Activated CD8-positive, alpha-beta T cell treated with anti-CD3 and anti-CD28 coated beads, Interleukin-2, amount 10 ng/mL, durations not matched to agents 7 days and 5 days (primary cell): ENCODE measurements around the gene HARBI1. TPM values are rescaled to one million over a fixed set of nuclear protein-coding genes. Genes with fewer than 3 reads are reported as not detected.

ENCODE experiments used
- ATAC-seq: fragments of 150-1000 bp; cut with Tn5 transposase; one replicate; pipeline ENCODE4 v1.10.0; 2021; ENCODE audit warnings: moderate library complexity
- CTCF ChIA-PET: fragments of 350-600 bp; sonication (Branson Sonifier 250); formaldehyde crosslinking; loops from one replicate; lab custom pipeline; 2021; ENCODE audit warnings: antibody characterized with exemption; lab: Charles Lee
- POLR2A ChIA-PET: fragments of 350-600 bp; sonication (Branson Sonifier 250); formaldehyde crosslinking; loops from one replicate; lab custom pipeline; 2021; ENCODE audit warnings: antibody characterized with exemption; lab: Charles Lee
- DNase-seq: peaks from one replicate; pipeline ENCODE4 v3.0.0-alpha.2; 2020
- H3K27ac Mint-ChIP-seq: one replicate; pipeline ENCODE4 v1.8.0; 2021; ENCODE audit warnings: mild to moderate bottlenecking, mixed read lengths
- H3K27me3 Mint-ChIP-seq: one replicate; pipeline ENCODE4 v1.8.0; 2021; ENCODE audit warnings: low read depth, mixed read lengths
- H3K36me3 Mint-ChIP-seq: one replicate; pipeline ENCODE4 v1.8.0; 2021; ENCODE audit warnings: low read depth, mixed read lengths
- H3K4me1 Mint-ChIP-seq: one replicate; pipeline ENCODE4 v1.8.0; 2021; ENCODE audit warnings: low read depth, mixed read lengths
- H3K4me3 Mint-ChIP-seq: one replicate; pipeline ENCODE4 v1.8.0; 2021; ENCODE audit warnings: mild to moderate bottlenecking, mixed read lengths
- H3K9me3 Mint-ChIP-seq: one replicate; pipeline ENCODE4 v1.8.0; 2022; ENCODE audit warnings: mixed read lengths; ENCODE audit not compliant: insufficient read depth
- total RNA-seq, 2 experiments: library from RNA; stranded (reverse); gene quantifications; one replicate each; pipeline ENCODE4 v1.2.3, GENCODE V29; 2021

Gene HARBI1
- total RNA-seq, 2 experiments from 2014 or later = 5.0 to 6.7 TPM

DNA sequence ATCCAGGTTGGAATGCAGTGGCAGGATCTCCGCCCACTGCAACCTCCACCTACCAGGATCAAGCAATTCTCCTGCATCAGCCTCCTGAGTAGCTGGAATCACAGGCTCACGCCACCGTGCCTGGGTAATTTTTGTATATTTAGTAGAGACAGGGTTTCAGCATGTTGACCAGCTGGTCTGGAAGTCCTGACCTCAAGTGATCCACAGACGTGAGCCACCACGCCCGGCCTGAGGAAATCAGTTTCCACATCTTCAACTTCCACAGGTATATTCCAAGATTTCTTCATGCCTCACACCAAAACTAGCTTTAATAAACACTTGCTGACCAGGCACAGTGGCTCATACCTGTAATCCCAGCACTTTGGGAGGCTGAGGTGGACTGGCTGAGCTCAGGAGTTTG lies 7.6 kb downstream of the HARBI1 start:
- Mint-ChIP-seq H3K9me3 (no peaks in the 10 kb centered on the region), H3K27me3 (no peaks in the 10 kb centered on the region), H3K4me1 (peaks cover 8% of the 10 kb centered on the region), H3K36me3 (no peaks in the 10 kb centered on the region), H3K4me3 (no peak overlapping the region), H3K27ac (no peak overlapping the region)
- no peak for ATAC-seq
- CTCF ChIA-PET = no interaction called here
- POLR2A ChIA-PET = no interaction called here
- no peak for DNase-seq

DNA sequence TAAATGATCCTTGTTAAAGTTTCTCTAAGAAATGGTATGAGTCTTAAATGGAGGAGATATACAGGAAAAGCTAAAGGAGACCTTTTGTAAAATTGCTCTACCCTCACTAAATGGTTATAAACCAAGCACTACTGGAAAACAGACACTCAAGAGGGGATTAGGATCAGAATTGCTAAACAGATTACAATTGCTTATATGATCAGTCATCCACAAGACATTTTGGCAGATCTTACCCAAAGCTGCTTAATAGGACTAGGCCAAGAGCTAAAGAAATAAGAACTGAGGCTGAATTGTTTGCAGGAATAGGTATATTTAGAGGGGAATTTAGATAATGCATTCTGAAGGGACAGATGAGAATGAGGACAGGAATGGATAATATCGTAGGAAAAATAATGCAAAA lies 9.5 kb downstream of the HARBI1 start:
- Mint-ChIP-seq H3K9me3 (no peaks in the 10 kb centered on the region), H3K27ac (no peak overlapping the region), H3K4me3 (no peak overlapping the region), H3K36me3 (no peaks in the 10 kb centered on the region), H3K27me3 (no peaks in the 10 kb centered on the region), H3K4me1 (peaks cover 8% of the 10 kb centered on the region)
- ATAC-seq (no peak), DNase-seq (no peak)
- POLR2A ChIA-PET = interaction anchor here (1.6 to 1.7 kb wide), 2 partner anchors 10 to 14 kb away, joined by 6 to 7 read pairs; partner anchors contain the start of genes AMBRA1, ATG13 and HARBI1
- CTCF ChIA-PET = interaction anchor here (1.3 to 2.4 kb wide), 2 partner anchors 9 to 10 kb away, joined by 3 to 7 read pairs; partner anchors contain the start of genes ATG13 and HARBI1

DNA sequence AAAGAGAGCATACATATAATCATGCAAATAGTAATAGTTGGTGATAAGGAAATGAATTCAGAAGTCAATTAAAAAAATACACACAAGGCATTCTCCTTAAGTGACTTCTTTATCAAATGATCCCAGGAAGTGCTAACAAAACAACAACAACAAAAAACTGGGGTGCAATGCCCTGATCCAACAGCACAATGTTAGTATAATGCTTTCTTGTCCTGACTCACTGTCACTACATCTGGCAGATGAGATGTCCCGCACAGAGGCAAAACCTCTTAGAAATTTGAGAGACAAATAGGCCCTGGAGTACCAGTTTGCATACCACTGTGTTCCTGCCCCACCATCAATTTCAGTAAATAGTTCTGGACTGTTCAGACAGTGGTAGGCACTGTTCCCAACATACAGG lies 12.2 kb downstream of the HARBI1 start:
- no peak for ATAC-seq
- ChIA-PET POLR2A (no interaction called here), CTCF (no interaction called here)
- no peak for DNase-seq
- H3K27ac Mint-ChIP-seq = peak overlapping the region; percentile 49
- no peak overlapping the region for H3K4me3 Mint-ChIP-seq
- no peaks in the 10 kb centered on the region for H3K9me3 Mint-ChIP-seq
- H3K27me3 Mint-ChIP-seq = no peaks in the 10 kb centered on the region
- no peaks in the 10 kb centered on the region for H3K4me1 Mint-ChIP-seq
- H3K36me3 Mint-ChIP-seq = no peaks in the 10 kb centered on the region

DNA sequence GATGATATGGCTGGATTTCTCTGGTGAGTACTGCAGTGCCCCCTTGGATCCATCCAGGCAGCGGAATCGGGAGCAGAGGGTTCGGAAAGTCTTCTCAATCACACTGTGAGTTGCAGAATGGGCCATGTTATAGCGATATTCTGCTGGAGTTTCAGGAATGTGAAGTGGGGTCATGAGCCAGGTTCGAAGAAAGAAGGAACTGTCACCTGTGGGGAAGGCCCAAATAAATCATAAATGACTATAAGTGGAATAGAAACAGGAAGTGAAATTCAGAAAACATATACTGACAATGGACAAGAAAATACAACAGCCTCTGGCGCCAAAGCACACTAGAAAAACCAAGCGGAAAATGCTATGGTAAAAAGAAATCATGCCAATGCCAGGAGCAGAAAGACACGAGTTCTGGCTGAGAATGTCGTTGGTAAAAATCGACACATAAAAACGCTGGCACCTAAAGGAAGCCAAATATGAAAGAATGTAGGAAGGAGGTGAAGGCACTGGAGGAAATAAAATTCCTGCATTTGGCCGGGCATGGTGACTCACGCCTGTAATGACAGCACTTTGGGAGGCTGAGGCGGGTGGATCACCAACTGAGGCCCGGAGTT lies 13.2 kb downstream of the HARBI1 start:
- CTCF ChIA-PET = no interaction called here
- ATAC-seq = no peak
- no peak overlapping the region for H3K27ac Mint-ChIP-seq
- no peaks in the 10 kb centered on the region for H3K9me3 Mint-ChIP-seq
- H3K27me3 Mint-ChIP-seq = no peaks in the 10 kb centered on the region
- H3K36me3 Mint-ChIP-seq = no peaks in the 10 kb centered on the region
- no peak overlapping the region for H3K4me3 Mint-ChIP-seq
- POLR2A ChIA-PET = no interaction called here
- no peak for DNase-seq
- H3K4me1 Mint-ChIP-seq = no peaks in the 10 kb centered on the region

DNA sequence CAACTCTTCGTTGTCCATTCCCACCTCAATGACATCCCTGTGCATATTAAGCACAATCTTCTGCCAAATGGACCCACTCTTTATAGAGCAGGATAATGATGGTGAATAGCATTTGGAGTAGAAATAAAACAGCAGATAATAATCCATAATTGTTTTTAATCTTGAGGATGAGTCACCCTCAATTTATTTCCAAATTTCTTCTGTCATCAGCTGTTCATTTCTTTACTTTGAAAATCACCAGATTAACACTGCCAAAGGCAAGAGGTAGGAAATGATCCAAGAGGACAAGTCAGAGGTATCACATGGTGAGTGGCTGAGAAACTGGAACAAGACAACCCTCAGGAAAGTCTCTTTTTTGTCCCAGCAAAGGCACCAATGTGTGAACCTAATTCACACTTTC lies 15.9 kb downstream of the HARBI1 start:
- H3K27me3 Mint-ChIP-seq = no peaks in the 10 kb centered on the region
- POLR2A ChIA-PET = no interaction called here
- H3K27ac Mint-ChIP-seq = no peak overlapping the region
- peaks cover 1% of the 10 kb centered on the region for H3K36me3 Mint-ChIP-seq
- no peak for DNase-seq
- no peak overlapping the region for H3K4me3 Mint-ChIP-seq
- H3K9me3 Mint-ChIP-seq = no peaks in the 10 kb centered on the region
- H3K4me1 Mint-ChIP-seq = peaks cover 12% of the 10 kb centered on the region
- no peak for ATAC-seq
- CTCF ChIA-PET = no interaction called here

DNA sequence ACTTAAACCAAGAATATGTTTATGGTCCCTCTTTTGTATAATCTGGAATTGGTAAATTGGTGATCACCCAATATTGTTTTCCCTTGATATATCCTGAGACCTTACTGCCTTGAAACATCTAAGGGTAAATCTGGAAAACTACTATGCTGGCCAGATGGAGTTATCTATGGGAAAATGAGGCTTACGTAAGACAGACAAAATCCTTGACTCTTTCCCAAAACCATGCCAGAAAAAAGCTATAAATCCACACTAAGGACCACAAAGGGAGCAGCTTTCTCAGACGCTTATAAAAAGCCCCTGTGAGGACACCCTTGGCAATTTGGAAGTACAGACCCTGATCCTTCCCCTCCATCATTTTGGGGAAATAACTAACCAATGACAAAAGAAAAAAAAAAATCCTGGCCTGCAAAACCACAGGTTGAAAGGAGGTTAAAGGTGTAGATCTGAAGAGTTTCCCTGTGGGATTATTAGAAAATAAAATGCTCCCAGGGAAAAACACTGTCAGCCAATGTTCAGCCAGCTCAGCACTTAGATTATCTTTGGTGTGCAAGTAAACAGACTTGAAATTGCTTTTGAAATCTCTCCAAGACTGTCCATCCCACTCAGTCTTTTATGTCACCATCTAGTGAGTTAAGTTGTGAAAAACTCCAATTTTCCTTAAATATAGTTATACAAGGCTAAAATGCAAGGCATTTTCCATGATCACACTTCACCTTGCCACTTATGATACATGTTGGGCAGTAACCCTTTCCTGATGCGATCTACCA lies 16.6 kb downstream of the HARBI1 start:
- DNase-seq = no peak
- H3K36me3 Mint-ChIP-seq = peaks cover 1% of the 10 kb centered on the region
- H3K9me3 Mint-ChIP-seq = no peaks in the 10 kb centered on the region
- no peak overlapping the region for H3K4me3 Mint-ChIP-seq
- H3K27me3 Mint-ChIP-seq = no peaks in the 10 kb centered on the region
- peaks cover 12% of the 10 kb centered on the region for H3K4me1 Mint-ChIP-seq
- ChIA-PET POLR2A (no interaction called here), CTCF (interaction anchor here (0.8 to 1.6 kb wide), 2 partner anchors 17 to 71 kb away, joined by 4 to 5 read pairs; partner anchors contain the start of gene HARBI1)
- ATAC-seq = no peak
- H3K27ac Mint-ChIP-seq = no peak overlapping the region

DNA sequence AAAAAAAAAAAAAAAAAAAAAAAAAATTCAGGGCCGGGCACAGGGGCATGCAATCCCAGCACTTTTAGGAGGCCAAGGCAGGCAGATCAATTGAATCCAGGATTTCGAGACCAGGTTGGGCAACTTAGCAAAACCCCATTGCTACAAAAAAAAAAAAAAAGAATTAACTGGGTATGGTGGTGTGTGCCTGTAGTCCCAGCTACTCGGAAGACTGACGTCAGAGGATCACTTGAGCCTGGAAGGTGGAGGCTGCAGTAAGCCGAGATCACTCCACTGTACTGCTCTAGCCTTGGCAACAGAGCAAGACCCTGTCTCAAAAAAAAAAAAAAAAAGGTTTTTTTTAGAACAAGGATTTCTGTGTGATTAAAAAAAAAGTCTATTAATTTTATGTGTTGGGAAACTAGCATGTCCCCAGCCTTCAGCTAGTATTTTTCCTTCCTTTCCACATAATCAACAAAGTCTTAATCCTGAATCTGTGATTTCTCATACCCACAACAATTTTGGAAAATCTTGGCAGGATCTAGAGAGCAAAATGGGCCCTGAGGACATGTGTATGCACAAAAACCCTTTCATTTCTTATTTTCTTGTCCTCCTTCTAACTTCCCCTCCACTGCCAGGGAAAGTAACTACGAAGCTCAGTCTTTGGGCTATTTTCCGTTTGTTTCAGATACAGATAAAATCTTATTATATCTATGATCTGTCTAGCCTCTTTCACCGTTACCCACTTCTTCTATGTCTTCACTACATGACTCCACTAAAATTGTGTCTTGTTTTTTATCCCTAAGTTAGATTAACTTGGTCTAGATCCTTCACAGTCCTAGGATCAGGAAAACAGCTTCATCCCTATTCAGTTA lies 17.5 kb downstream of the HARBI1 start:
- POLR2A ChIA-PET = no interaction called here
- no peak overlapping the region for H3K4me3 Mint-ChIP-seq
- peaks cover 12% of the 10 kb centered on the region for H3K4me1 Mint-ChIP-seq
- no peaks in the 10 kb centered on the region for H3K27me3 Mint-ChIP-seq
- no peak overlapping the region for H3K27ac Mint-ChIP-seq
- no peaks in the 10 kb centered on the region for H3K9me3 Mint-ChIP-seq
- peaks cover 1% of the 10 kb centered on the region for H3K36me3 Mint-ChIP-seq
- DNase-seq (no peak), ATAC-seq (no peak)
- CTCF ChIA-PET = interaction anchor here (0.8 to 1.6 kb wide), 2 partner anchors 17 to 70 kb away, joined by 4 to 5 read pairs; partner anchors contain the start of gene HARBI1

DNA sequence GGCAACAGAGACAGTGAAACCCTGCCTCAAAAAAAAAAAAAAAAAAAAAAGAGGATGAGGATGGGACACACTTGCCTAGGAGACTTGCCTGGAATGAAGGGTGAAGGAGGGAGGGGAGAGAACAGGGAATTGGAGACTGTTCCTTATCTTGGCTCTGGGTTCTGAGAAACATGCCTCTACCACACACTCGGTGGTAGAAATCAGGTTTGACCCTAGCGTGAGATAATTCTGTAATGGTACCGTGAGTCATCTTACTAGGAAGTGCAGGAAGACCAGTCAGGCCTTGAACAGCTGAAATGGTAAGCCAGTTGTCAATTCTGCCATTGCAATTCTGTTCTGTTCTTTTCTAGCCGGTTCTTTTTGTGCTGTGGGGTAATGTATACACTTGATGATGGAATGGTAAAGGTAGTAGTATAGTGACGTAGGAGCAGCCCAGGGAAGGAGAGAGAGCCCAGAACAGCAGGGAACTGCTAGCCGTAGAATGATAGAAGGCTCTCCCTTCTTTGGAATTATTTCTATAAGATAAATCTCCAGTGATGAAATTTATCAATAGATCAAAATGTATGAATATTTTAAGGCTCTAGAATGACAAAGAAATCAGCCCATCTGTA lies 19.3 kb downstream of the HARBI1 start:
- POLR2A ChIA-PET = no interaction called here
- Mint-ChIP-seq H3K36me3 (peaks cover 6% of the 10 kb centered on the region), H3K9me3 (no peaks in the 10 kb centered on the region), H3K4me3 (no peak overlapping the region), H3K4me1 (peaks cover 27% of the 10 kb centered on the region), H3K27ac (peak overlapping the region; percentile 62), H3K27me3 (no peaks in the 10 kb centered on the region)
- CTCF ChIA-PET = interaction anchor here (1.3 kb wide), 1 partner anchor 15 kb away, joined by 3 read pairs; no protein-coding TSS in a partner anchor
- DNase-seq = no peak
- no peak for ATAC-seq

DNA sequence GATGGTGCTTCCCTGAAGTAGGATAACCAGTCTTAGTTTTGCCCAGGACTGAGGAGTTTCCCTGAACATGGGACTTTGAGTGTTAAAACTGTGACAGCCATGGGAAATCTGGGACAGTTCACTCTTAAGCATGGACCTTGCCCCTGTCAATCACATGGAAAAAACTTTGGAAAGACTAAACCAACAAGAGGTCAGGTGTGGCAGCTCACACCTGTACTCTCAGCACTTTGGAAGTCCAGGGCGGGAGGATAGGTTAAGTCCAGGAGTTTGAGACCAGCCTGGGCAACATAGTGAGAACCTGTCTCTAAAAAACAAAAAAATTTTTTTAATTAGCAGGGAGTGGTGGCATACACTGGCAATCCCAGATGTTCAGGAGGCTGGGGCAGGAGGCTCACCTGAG lies 19.9 kb downstream of the HARBI1 start:
- Mint-ChIP-seq H3K4me1 (peaks cover 33% of the 10 kb centered on the region), H3K4me3 (no peak overlapping the region), H3K27ac (no peak overlapping the region), H3K9me3 (no peaks in the 10 kb centered on the region), H3K36me3 (peaks cover 6% of the 10 kb centered on the region), H3K27me3 (no peaks in the 10 kb centered on the region)
- DNase-seq (no peak), ATAC-seq (no peak)
- ChIA-PET CTCF (interaction anchor here (0.9 kb wide), 1 partner anchor 15 kb away, joined by 4 read pairs; no protein-coding TSS in a partner anchor), POLR2A (no interaction called here)

DNA sequence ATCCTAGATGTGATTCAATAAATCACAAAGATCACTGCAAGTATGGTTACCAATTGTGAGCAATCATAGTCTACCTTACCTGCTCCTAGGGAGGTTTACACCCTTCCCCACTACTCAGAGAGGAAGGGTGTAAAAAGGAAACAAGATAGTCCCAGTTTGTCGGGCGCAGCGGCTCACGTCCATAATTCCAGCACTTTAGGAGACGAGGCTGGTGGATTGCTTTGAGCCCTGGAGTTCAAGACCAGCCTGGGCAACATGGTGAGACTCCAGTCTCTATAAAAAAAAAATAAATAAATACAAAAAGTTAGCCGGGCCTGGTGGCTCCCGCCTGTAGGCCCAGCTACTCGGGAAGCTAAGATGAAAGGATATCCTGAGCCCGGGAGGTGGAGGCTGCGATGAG lies 22.2 kb downstream of the HARBI1 start:
- no peaks in the 10 kb centered on the region for H3K27me3 Mint-ChIP-seq
- DNase-seq = no peak
- CTCF ChIA-PET = interaction anchor here (2.1 to 2.3 kb wide), 3 partner anchors 23 to 34 kb away, joined by 5 to 17 read pairs (median 7); partner anchors contain the start of genes ATG13 and HARBI1
- no peak overlapping the region for H3K4me3 Mint-ChIP-seq
- H3K27ac Mint-ChIP-seq = no peak overlapping the region
- H3K36me3 Mint-ChIP-seq = peaks cover 9% of the 10 kb centered on the region
- peaks cover 46% of the 10 kb centered on the region for H3K4me1 Mint-ChIP-seq
- POLR2A ChIA-PET = interaction anchor here (0.6 to 1.7 kb wide), 5 partner anchors 17 to 93 kb away, joined by 3 to 27 read pairs (median 3); partner anchors contain the start of genes ATG13 and HARBI1
- ATAC-seq = no peak
- no peaks in the 10 kb centered on the region for H3K9me3 Mint-ChIP-seq

DNA sequence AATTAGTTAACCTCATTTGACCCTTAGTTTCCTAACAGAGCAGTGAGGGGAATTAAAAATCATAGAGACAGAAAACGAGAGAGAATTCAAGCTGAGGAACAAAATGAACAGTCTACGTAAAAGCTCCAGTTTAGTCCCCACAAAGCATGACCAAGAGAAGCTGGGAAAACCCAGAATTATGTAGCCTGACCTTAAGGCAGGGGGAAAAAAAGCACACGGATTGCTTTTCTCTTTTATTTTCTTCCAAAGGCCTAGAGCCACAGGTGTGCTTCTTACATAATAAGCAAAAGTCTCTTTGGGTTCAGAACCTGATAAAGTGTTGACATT lies 22.7 kb downstream of the HARBI1 start:
- ATAC-seq (no peak), DNase-seq (no peak)
- Mint-ChIP-seq H3K9me3 (no peaks in the 10 kb centered on the region), H3K36me3 (peaks cover 9% of the 10 kb centered on the region), H3K27ac (peak overlapping the region; percentile 93), H3K4me3 (peak overlapping the region; percentile 94), H3K27me3 (no peaks in the 10 kb centered on the region), H3K4me1 (peaks cover 47% of the 10 kb centered on the region)
- POLR2A ChIA-PET = interaction anchor here (0.6 to 2.0 kb wide), 12 partner anchors 14 to 155 kb away, joined by 3 to 27 read pairs (median 6); partner anchors contain the start of genes ATG13 and HARBI1
- CTCF ChIA-PET = interaction anchor here (1.0 to 2.3 kb wide), 5 partner anchors 24 to 104 kb away, joined by 4 to 17 read pairs (median 6); partner anchors contain the start of genes ATG13 and HARBI1
